ENCODE results near the gene GRK3.

GRCh38 chr22:25694196-25694907, 129.9 kb downstream of the GRK3 start:
- TF ChIP-seq CTCF (IDR thresholded peaks at IDR 0.05) (no peak), POLR2A (IDR thresholded peaks at IDR 0.05) (no peak), EP300 (IDR thresholded peaks at IDR 0.05) (peak in 1 of 2 donors; percentile 23)
